Activated T-helper 1 cell treated with Interleukin-2 at 50 U/mL for 16 hours (primary cell): ENCODE measurements around the gene MPI.

Experiments
- DNase-seq: peaks from one replicate; pipeline ENCODE4 v3.0.0-alpha.2; 2020; ENCODE audit warnings: low read depth

Gene MPI, protein sequence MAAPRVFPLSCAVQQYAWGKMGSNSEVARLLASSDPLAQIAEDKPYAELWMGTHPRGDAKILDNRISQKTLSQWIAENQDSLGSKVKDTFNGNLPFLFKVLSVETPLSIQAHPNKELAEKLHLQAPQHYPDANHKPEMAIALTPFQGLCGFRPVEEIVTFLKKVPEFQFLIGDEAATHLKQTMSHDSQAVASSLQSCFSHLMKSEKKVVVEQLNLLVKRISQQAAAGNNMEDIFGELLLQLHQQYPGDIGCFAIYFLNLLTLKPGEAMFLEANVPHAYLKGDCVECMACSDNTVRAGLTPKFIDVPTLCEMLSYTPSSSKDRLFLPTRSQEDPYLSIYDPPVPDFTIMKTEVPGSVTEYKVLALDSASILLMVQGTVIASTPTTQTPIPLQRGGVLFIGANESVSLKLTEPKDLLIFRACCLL

GRCh38 chr15:74889883-74890664 lies at the start of gene MPI:
TSS of gene MPI (plus strand) at chr15:74890042. CDS start at chr15:74890074, 32 bp downstream.
- DNase-seq, result peak; percentile 73

GRCh38 chr15:74840851-74841775 lies 48.7 kb upstream of the MPI start:
- DNase-seq, result no peak

DNA sequence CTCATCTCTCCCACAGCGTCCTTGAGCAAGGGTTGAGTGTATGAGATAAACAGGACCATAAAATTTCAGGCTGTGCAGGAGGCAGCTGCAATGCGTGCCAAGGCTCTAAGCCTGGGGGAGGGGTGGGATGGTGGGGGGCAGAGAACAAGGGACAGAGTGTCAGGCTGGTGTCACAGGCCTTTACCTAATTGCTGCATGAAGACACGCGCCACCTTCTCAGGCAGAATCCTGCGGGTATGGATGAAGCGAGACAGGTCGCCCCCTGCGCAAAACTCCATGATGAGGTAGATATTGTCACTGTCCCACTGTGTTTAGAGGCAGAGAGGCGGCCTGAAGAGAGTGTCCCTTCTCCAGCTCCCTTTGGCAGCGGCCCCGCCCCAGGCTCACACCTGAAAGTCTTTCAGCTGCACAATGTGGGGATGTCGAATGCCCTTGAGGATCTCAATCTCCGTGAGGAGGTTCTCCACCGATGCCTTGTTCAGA lies 47.9 kb upstream of the MPI start:
- DNase-seq, result no peak

GRCh38 chr15:74842581-74843444 lies 47.0 kb upstream of the MPI start, which contains the start of gene ULK3:
TSS of gene ULK3 (minus strand) at chr15:74843156. CDS start at chr15:74843105, 51 bp downstream.
- DNase-seq, result peak; percentile 92

DNA sequence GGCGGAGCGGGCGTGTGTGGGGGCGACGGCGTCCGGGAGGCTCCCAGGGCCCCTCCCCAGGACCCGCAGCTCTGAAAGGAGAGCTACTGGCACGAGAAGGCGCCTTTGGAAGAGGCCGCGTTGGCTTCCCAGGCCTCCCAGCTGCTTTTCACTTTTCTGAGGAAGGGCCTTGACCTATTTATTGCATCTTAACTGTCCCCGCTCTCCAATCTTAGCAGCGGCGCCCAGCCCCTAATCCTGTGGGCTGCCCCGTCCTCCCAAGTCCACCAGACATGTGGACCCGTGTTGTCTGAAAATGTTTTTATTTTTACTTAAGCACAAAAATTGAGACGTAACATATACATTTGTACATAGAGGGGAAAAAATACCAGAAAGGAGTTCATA lies 46.4 kb upstream of the MPI start:
- DNase-seq, result no peak

DNA sequence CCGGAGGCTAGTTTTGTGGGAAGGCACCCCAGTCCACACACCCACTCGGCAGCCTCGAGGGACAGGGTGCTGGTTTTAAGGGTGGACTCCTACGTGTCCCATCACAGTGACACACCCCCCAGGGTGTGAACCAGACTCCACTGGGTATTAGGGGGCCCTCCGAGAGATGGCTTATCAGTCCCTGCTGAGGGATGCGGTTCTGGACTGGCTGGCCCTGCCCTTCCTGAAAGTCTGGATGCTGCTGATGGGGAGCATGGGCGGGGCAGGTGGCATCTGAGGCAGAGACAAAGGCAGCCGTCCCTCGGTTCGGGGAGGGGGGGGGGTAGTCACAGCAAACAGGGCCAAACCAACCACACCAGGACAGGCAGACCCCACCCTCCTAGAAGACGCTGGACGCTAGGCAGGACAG lies 45.9 kb upstream of the MPI start:
- no peak for DNase-seq

DNA sequence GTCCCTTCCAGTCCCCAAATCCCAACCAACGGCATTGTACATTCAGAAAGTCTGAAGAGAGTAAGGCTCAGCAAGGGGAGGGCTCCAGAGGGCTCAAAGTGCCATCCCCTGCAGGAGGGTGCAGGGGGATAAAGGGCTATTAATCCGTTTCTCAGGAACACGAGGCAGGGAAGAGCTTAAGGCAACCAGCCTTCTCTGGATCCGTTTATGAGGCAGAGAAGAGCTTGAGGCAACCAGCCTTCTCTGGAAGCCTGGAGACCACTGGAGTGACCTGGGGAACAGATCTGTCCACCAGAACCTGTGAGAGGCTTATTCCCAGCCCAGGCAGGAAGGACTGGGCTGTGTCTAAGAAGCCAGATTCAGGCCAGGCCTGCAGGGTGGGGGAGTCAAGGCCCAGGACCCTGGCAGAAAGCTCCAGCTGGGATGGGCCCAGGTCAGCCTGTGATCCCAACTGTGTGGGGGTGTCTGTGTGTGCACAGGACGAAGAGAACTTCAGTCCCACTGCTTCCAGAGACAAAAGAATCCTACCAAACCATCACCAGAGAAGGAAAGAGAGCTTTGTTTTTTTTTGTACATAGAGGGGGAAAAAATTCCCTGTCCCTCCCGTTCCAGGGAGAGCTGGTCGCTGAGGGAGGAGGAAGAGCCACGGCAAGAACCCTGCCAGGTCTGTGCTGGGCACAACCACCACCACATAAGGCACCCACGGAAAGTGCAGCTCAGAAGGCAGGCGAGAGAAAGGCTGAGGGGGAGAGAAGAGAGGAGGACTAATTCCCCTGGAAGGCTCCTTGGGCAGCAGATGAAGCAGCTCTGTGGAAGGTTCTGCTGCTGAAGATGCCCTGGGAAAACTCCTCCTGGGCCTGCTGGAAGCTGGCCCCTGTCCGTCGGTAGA lies 45.3 kb upstream of the MPI start:
- no peak for DNase-seq

GRCh38 chr15:74845208-74845568 lies 44.7 kb upstream of the MPI start:
- DNase-seq, result peak; percentile 37

GRCh38 chr15:74845581-74845980 lies 44.3 kb upstream of the MPI start:
- DNase-seq, result no peak

GRCh38 chr15:74847432-74847831 lies 42.4 kb upstream of the MPI start:
- DNase-seq, result no peak

DNA sequence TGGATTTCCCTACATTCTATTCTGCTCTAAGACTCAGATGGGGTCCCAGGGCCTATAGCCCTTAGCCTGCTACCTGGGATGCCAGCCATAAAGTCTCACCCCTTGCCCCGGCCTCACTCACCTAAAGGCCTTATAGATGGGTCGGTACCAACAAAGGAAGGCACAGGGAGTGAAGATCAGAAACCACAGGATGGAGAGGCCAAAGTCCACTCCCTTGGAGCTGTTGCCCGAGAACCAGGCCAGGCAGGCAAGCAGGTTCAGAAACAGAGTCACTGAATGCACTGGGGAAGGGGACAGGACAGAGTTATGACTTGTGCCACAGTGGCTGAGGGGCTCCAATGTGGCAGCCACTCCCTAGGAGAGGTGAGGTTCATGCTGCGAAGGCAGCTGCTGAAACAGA lies 39.4 kb upstream of the MPI start:
- no peak for DNase-seq

- DNase-seq, result no peak
Measured at GRCh38 chr15:74851960-74852359, 37.9 kb upstream of the MPI start.

GRCh38 chr15:74854453-74855022 lies 35.3 kb upstream of the MPI start:
- DNase-seq, result no peak

- no peak for DNase-seq
Measured at GRCh38 chr15:74855857-74856256, 34.0 kb upstream of the MPI start.

- no peak for DNase-seq
Measured at GRCh38 chr15:74856537-74856936, 33.3 kb upstream of the MPI start.

GRCh38 chr15:74857082-74857655 lies 32.7 kb upstream of the MPI start:
- no peak for DNase-seq

DNA sequence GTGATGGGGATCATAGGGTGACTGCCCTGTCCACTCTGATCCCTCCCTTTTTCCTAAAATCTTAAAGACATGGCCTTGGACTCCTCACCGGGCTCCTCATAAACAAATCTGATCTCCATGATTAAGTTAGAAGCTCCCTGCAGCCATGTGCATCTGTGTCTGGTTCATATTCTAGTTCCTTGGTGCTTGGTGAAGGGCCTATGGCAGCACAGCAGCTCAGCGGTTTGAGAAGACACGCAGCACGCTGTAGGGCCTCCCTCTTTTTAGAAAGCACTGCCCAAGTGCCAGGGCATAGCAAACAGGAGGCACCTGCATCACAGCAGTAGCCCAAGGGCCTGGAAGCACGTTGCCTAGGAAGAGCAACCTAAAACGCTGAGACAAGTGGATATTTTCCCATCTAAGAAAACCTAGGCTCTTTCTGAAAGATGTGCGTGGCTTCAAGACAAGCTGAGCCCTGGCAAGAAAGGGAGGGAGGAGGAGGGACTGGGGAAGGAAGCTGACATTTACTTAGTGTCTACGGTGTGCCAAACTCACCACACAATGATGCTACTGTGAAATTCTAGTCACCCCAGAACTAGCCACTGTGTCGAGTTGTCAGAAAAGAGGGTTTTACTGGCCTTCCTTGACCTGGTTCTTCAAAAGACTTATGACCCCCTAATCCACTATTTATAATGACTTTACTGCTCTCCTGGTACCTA lies 32.0 kb upstream of the MPI start:
- no peak for DNase-seq

GRCh38 chr15:74858369-74858740 lies 31.5 kb upstream of the MPI start:
- DNase-seq, result no peak
